CD4-positive, alpha-beta T cell treated with Interleukin-4 for 4 hours (primary cell): ENCODE data around the gene ZNF445.
"Not testable (repeated sequence)": the region's sequence is repeated elsewhere in the genome, so short reads cannot be mapped to it uniquely, and the experiment has no call there.

Source experiments
- DNase-seq: peaks from one replicate; pipeline ENCODE4 v3.0.0-alpha.2; 2020

ZNF445 gene

DNA sequence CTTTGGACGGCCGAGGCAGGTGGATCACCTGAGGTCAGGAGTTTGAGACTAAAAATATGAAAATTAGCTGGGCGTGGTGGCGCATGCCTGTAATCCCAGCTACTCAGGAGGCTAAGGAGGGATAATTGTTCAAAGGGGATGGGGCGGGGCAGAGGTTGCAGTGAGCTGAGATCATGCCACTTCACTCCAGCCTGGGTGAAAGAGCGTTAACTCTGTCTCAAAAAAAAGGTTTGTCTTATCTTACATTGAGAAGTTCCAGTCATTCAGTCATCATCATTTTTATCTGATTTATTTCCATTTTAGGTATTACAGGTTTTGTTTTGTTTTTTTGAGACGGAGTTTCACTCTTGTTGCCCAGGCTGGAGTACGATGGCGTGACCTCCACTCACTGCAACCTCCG lies 2.6 kb downstream of the ZNF445 start:
- DNase-seq, result not testable (repeated sequence)

GRCh38 chr3:44470430-44470829 lies 7.0 kb downstream of the ZNF445 start:
- DNase-seq, result no peak

GRCh38 chr3:44469914-44470313 lies 7.6 kb downstream of the ZNF445 start:
- no peak for DNase-seq

GRCh38 chr3:44468572-44469520 lies 8.6 kb downstream of the ZNF445 start:
- no peak for DNase-seq

- DNase-seq, result not testable (repeated sequence)
Observed at GRCh38 chr3:44468099-44468537, 9.4 kb downstream of the ZNF445 start.

DNA sequence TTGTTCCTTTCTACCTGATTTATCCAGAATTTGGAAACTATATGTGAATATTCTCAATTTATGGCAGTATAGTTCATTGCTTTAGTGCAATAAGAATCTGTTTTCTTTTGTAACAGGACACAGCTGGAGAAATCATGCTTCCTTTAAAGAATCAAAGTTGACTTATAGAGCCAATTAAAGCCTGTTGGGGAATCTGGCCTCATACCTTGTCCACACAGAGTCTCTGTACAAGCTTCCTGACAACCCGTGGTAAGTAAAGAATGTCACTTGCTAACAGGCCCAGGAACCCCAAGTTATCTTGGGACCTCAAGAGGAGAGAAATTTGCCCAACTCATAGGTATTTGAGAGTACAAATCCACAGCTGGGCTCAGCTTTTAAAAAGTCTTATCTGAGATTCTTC lies 10.2 kb downstream of the ZNF445 start:
- no peak for DNase-seq

GRCh38 chr3:44464920-44465319 lies 12.6 kb downstream of the ZNF445 start:
- DNase-seq, result not testable (repeated sequence)

DNA sequence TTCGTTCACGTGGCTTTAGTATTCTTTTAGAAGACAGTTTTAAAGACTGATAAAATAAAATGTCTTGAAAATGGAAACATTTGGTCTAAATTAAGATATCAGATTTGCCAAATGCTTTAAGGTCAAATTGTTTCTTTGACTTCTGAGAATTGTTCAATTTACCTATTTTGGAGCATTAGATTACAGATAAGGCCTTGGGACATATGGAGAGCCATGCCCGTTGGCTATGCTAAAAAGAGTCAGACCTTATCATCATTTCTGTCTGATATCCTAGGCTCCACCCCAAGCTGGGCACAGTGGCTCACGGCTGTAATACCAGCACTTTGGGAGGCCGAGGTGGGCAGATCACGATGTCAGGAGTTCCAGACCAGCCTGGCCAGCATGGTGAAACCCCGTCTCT lies 13.0 kb downstream of the ZNF445 start:
- DNase-seq, result no peak

- not testable (repeated sequence) for DNase-seq
Observed at GRCh38 chr3:44460050-44460449, 17.4 kb downstream of the ZNF445 start.

DNA sequence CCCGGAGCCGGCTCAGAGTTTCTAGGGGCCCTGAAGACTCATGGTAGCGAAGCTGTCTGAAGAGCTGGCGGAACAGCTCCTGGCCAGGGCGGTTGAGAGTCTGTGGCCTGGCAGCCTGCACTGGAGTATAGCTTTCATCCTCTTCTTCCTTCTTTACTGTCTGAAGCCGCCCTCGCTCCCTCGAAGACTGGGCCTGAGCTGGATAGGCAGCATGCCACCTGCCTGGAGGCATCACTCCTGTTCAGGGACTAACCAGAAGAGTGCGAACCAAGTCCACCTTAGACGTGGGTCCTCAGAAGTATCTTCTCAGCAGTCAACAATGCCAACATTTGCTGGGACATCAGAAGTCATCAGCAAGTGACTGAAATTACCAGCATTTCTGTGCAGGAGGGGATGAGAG lies 22.2 kb downstream of the ZNF445 start:
- no peak for DNase-seq

DNA sequence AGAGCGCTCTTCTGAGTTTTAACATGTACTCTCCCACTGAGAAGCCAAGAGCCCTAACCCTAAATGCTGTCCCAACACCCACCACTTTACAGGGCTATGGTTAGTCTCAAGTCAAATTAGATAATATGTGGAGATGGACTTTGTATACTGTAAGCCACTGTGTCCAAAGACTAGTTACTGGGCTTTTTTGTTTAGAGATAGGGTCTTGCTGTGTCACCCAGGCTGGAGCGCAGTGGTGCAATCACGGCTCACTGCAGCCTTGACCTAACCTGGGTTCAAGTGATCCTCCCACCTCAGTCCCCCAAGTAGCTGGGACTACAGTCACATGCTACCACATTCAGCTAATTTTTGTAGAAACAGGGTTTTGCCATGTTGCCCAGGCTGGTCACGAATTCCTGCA lies 23.2 kb downstream of the ZNF445 start:
- DNase-seq, result no peak

DNA sequence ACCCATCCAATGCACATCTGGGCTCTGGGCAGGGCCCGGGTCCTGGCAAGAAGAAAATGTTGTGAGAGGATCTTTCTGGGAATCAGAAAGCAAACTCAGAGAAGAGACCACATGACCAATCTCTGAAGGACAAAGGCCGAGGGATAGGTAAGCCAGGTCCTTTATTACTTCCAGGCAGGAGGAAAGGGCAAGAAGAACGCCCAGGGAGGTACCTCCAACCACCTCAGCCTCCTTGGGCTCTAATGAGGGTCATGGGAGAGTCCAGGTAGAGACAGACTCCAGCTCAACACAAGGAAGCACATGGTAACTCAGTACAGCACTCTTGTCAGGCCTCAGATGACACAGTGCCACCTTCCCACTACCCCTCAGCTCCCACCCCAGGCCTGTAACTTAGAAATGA lies 26.0 kb downstream of the ZNF445 start:
- DNase-seq, result no peak

DNA sequence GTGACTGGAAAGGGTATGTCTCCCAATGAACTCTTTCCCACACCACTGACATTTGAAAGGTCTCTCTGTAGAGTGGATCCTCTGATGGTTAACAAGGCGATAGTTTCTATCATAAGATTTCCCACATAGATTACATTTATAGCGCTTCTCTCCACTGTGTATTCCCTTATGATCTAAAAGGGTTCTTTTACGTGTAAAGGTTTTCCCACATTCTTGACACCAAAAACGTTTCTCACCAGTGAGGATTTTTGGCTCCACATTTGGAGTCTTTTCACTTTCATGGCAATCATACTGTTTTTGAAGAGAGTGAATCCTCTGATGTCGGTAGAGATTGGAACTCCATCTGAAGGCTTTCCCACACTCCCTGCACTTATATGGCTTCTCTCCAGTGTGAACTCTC lies 30.5 kb downstream of the ZNF445 start:
- no peak for DNase-seq

GRCh38 chr3:44445786-44446185 lies 31.7 kb downstream of the ZNF445 start:
- no peak for DNase-seq

DNA sequence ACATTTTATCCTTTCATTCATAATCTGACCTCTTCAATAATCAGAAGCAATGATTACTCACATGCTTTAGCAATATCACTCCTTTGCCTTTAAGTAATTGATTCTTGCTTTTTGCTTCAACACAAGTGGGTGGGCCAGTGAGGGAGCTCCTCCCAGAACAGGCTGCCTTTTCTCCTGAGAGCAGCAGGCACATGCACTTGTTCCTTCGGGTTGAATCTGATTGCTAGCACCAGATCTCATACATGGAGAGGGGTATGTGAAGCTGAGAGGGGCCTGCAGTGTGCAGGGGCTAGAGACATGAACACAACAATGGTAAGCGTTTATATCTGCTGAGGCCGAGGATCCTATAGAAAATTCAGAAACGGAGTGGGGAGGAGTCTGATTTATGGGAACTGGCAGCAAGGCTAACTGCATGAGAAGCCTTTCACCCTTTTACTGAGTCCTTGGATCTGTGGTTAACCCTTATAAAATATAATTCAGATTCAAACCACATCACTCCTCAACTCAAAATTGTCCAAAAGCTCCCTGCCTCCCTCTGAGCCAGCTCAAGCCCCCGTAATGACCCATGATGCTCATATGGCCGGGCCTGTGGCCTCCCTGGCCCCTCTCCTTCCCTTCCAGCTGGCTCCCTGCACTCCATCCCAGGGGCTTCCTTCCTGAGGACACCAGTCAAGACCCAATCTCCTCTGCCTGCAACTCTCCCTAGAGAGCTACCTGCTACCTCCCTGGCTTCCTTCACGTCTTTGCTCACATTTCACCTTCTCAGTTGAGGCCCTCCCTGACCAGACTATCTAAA lies 32.4 kb downstream of the ZNF445 start:
- no peak for DNase-seq

- DNase-seq, result no peak
Observed at GRCh38 chr3:44444437-44444836, 33.0 kb downstream of the ZNF445 start.

GRCh38 chr3:44442596-44443309 lies 34.7 kb downstream of the ZNF445 start:
- no peak for DNase-seq

DNA sequence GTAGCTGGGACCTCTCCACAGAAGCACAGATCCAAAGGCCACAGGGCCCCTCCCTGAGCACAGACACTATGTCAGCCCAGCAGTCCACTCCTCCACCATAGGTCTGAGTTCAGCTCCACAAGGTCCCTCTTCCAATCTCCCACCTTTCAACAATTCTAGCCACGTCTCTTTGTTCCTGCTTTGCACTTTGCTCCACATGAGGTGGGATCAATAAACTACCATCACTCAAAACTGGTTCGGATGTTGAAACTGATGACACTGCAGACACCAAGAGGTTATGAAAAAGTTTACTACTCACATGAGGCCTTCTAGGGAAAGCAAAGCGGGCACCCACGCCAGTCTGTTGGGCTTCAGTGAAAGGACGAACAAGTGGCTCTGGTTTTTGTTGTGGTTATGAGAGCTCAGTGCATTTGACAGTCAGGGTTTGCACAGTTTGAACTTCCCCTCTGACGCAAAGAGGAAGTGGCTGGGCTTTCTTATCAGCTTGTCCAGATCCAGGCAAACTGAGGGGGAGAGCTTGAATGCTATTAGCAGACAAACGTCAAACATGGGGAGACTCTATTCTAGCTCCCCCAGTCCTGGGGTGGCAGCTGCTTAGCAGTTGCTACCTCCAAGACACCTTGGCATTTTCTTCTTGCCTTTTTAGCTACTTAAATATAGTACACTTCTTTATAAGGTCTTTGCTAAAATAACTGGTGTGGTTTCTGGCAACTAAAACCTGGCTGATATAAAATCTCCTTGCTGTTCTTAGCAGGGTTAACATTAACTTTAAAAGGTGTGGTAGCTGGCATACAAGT lies 37.8 kb downstream of the ZNF445 start:
- DNase-seq, result peak; percentile 71

- no peak for DNase-seq
Observed at GRCh38 chr3:44437800-44438199, 39.7 kb downstream of the ZNF445 start.

DNA sequence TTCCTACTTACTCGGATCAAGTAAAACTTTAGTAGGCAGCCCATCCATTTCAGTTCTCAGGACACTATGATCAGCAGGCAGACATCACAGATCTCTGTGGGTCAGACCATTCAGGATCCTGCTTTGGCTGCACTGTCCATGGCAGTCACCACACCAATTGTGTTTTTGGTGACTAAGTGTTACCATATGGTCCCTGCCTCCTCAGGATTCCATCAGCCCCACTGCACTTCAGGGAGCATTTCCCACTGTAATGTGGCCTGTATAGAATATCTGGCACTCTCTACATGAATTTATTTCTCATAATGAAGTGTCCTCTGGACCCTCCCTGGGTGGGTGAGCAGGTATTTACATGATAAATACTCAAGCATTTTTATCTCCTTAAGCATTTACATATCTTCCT lies 41.3 kb downstream of the ZNF445 start:
- no peak for DNase-seq

GRCh38 chr3:44434834-44435510 lies 42.5 kb downstream of the ZNF445 start:
- DNase-seq, result no peak

GRCh38 chr3:44430466-44430865 lies 47.0 kb downstream of the ZNF445 start:
- no peak for DNase-seq
